ENCODE data around the gene TMEM79.

The TMEM79 gene

GRCh38 chr1:156263288-156263655 lies 20.9 kb upstream of the TMEM79 start:
- Histone ChIP-seq H3K9me3 (ENCODE audit: insufficient read depth, low read depth, low read length) (no peaks in the 10 kb centered on the region), H4K20me1 (ENCODE audit: insufficient read depth, low read length, poor library complexity, severe bottlenecking) (no peaks in the 10 kb centered on the region), H3K36me3 (ENCODE audit: insufficient read depth, low read length) (peaks cover 87% of the 10 kb centered on the region; the same call in 1 of the 2 replicates), H3K4me2 (ENCODE audit: low read depth, low read length, poor library complexity, severe bottlenecking) (no peak overlapping the region), H2AFZ (ENCODE audit: low read length) (no peak overlapping the region), H3K27me3 (ENCODE audit: insufficient read depth, low read length, poor library complexity, severe bottlenecking) (no peaks in the 10 kb centered on the region), H3K9me2 (replicated peaks; ENCODE audit: low read depth, low read length) (no peaks in the 10 kb centered on the region), H3K4me1 (ENCODE audit: insufficient read depth, low read length, poor library complexity, severe bottlenecking) (no peaks in the 10 kb centered on the region), H3F3A (ENCODE audit: low read depth) (no peaks in the 10 kb centered on the region), H3K9ac (ENCODE audit: low read depth, low read length, poor library complexity, severe bottlenecking) (no peak overlapping the region), H3K79me2 (ENCODE audit: insufficient read depth, low read length) (no peaks in the 10 kb centered on the region), H3K4me3 (ENCODE audit: low read length, poor library complexity, severe bottlenecking) (no peak overlapping the region)
- TF ChIP-seq EZH2phosphoT487 (IDR thresholded peaks at IDR 0.05; ENCODE audit: borderline replicate concordance) = no peak
- no peak for TF ChIP-seq CTCF (conservative IDR thresholded peaks at IDR 0.05; ENCODE audit: low read length)

- no peaks in the 10 kb centered on the region for H4K20me1 ChIP-seq (ENCODE audit: insufficient read depth, low read length, poor library complexity, severe bottlenecking)
- H3F3A ChIP-seq (ENCODE audit: low read depth) = no peaks in the 10 kb centered on the region
- no peak overlapping the region for H3K4me2 ChIP-seq (ENCODE audit: low read depth, low read length, poor library complexity, severe bottlenecking)
- H3K4me1 ChIP-seq (ENCODE audit: insufficient read depth, low read length, poor library complexity, severe bottlenecking) = no peaks in the 10 kb centered on the region
- H3K9me3 ChIP-seq (ENCODE audit: insufficient read depth, low read depth, low read length) = no peaks in the 10 kb centered on the region
- no peak for TF ChIP-seq EZH2phosphoT487 (IDR thresholded peaks at IDR 0.05; ENCODE audit: borderline replicate concordance)
- no peak for TF ChIP-seq CTCF (conservative IDR thresholded peaks at IDR 0.05; ENCODE audit: low read length)
- no peaks in the 10 kb centered on the region for H3K79me2 ChIP-seq (ENCODE audit: insufficient read depth, low read length)
- H3K9ac ChIP-seq (ENCODE audit: low read depth, low read length, poor library complexity, severe bottlenecking) = no peak overlapping the region
- H3K4me3 ChIP-seq (ENCODE audit: low read length, poor library complexity, severe bottlenecking) = no peak overlapping the region
- no peaks in the 10 kb centered on the region for H3K9me2 ChIP-seq (replicated peaks; ENCODE audit: low read depth, low read length)
- H3K27me3 ChIP-seq (ENCODE audit: insufficient read depth, low read length, poor library complexity, severe bottlenecking) = no peaks in the 10 kb centered on the region
- H2AFZ ChIP-seq (ENCODE audit: low read length) = no peak overlapping the region
- peaks cover 77% of the 10 kb centered on the region; the same call in 1 of the 2 replicates for H3K36me3 ChIP-seq (ENCODE audit: insufficient read depth, low read length)
Measured at GRCh38 chr1:156266051-156266450, 18.1 kb upstream of the TMEM79 start.

- Histone ChIP-seq H4K20me1 (ENCODE audit: insufficient read depth, low read length, poor library complexity, severe bottlenecking) (no peaks in the 10 kb centered on the region), H3K4me2 (ENCODE audit: low read depth, low read length, poor library complexity, severe bottlenecking) (no peak overlapping the region), H3K9ac (ENCODE audit: low read depth, low read length, poor library complexity, severe bottlenecking) (no peak overlapping the region), H3K36me3 (ENCODE audit: insufficient read depth, low read length) (peaks cover 83% of the 10 kb centered on the region), H3K9me3 (ENCODE audit: insufficient read depth, low read depth, low read length) (no peaks in the 10 kb centered on the region), H3K4me1 (ENCODE audit: insufficient read depth, low read length, poor library complexity, severe bottlenecking) (no peaks in the 10 kb centered on the region), H3K79me2 (ENCODE audit: insufficient read depth, low read length) (no peaks in the 10 kb centered on the region), H3K4me3 (ENCODE audit: low read length, poor library complexity, severe bottlenecking) (no peak overlapping the region), H3F3A (ENCODE audit: low read depth) (no peaks in the 10 kb centered on the region), H3K27me3 (ENCODE audit: insufficient read depth, low read length, poor library complexity, severe bottlenecking) (no peaks in the 10 kb centered on the region), H3K9me2 (replicated peaks; ENCODE audit: low read depth, low read length) (no peaks in the 10 kb centered on the region), H2AFZ (ENCODE audit: low read length) (no peak overlapping the region)
- TF ChIP-seq EZH2phosphoT487 (IDR thresholded peaks at IDR 0.05; ENCODE audit: borderline replicate concordance) (no peak), CTCF (conservative IDR thresholded peaks at IDR 0.05; ENCODE audit: low read length) (no peak)
Measured at GRCh38 chr1:156268336-156268735, 15.8 kb upstream of the TMEM79 start.
